ENCODE measurements around the gene GSTM3.
A peak's percentile ranks its signal among the peaks of the same experiment; 100 is the strongest.
"Not testable (repeated sequence)": the region's sequence is repeated elsewhere in the genome, so short reads cannot be mapped to it uniquely, and the experiment has no call there.

GSTM3 gene

DNA sequence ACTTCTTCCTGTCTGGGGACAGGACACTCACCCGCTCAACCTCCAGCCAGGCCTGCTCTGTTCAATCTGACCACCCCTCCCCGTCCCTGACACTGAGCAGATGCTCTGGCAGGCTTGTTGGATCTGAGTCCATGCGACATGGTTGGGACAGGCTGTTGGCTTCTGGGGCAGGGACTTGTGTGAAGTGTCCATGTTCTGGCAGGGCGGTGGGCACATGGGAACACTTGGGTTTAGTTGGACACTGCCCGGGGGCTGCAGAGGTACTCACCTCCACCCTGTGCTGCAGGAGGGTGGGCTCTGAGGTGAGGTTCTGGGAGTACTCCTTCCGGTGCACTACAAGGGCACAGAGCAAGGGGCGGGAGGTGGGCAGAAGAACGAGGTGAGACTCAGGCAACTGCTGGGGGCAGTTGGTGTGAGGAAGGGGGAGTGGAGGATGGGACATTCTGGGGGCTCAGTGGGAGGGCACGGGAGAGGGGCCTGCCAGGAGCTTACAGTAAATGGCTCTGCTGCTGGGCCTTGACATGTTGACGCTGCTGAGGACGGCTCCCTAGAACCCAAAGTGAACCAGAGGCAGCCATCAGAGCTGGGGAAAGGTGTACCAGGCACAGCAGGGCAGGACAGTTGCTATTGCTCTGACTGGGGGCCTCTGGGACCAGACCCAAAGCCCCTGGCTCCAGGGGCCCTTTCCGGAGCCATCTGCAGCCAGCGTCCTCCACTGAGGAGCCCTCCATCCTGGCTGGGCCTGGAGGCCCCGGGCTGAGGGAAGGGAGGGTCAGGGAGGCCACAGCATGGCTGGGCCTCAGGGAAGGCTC is 20.6 kb upstream of the GSTM3 start:
- DNase-seq: peak; percentile 2 to 13

DNA sequence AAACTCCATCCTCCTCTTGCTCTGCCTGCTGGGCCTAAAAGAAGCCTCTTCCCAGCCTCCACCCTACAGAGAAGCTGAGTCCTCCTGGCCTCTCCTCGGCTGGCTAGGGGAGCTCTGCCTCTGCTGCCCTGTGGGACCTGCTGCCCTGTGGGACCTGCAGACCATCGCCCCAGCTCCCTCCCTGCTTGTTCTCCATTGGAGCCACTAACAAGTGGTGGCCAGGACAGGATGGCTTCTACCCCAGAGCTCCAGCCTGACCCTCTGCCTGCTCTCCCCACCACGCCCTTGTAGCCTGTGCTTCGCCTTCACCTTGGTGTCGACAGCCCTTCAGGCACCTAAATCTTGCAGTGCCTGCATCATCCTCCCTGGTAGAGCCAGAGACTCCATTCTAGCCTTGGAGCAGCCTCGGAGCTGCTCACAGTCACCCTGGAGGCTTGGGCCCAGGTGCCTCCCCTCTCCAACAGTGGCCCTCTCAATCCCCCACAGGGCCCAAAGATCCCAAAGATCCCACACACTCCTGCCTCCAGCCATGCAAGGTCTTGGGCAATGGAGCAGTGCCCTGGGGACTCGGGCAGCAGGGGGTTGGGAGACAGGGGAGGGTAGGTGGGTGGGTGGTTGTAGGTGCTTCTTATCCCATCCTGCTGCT is 19.9 kb upstream of the GSTM3 start:
- no peak for DNase-seq

DNA sequence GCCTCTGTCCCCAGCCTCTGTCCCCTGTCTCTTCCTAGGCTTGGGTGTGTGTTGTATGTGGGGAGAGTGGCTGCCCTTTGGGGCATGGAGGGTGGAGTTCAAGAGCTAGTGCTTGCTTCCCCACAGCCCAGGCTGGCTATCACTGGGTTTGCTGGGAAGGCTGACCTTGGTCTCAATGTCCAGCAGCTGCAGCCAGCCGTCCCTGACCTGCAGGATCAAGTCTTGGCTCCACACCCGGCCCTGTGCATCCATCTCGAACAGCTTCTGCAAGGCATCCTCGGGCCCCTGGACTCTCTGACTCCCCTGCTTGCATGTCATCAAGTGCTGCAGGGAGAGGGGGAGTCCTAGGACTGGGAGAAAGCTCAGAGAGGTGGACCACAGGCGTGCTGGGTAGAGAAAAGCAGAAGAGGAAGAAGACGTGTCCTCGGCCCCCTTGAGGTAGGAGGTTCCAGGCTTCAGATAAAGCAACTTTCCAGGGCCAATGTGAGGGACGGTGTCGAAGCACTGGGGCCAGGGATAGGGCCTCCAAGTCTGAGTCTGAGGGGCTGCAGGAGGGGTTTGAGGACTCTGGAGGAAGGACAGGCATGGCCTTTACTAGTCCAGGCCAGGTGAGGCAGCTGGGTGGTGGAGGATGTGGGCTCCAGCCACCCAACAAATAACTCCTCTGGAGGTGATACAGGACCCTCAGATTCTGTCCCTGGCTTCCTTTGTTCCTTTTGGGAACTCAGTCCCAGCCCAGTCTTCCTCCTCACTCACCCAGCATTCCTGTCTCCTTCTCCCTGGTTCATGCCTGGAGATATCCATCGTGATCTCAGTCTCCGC is 18.9 kb upstream of the GSTM3 start:
- no peak for DNase-seq

DNA sequence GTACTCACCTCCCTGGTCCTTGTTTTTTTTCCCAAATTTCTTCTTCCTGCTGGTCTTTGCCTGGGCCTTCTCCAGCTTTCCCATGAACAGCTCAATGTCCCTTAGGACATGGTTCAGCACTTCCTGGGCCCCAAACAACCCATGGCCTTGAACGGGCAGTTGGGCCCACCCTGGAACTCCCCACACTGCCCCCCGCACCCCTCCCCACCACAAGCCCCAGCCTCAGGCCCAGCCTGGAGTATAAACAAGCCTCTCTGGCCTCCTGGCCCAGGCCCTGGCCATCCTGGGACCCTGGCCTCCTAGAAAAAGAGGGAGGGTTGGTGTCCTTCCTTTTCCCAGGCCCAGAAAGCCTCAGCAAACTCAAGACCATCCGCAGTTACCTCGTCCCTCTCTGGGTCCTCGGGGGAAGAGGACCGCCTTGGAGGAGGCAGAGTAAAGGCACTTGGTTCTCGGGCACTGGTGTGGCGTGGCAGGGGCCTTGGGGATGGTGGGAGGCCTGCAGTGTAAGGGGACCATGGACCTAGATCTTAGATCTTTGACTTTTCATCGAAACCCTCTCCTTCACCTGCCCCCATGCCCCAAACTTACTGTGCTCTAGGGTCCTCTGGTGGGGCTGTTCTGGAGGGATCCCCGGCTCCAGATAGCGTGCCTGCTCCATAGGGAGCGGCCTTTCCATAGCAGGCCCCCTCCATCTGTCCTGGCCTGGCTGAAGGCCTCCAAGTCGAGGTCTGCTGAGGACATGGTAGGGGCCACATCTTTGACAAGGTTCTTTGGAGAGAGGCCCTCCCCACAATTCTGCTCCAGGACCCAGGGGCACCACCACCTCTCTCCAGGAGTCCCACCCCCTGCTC is 17.3 kb upstream of the GSTM3 start:
- no peak for DNase-seq

DNA sequence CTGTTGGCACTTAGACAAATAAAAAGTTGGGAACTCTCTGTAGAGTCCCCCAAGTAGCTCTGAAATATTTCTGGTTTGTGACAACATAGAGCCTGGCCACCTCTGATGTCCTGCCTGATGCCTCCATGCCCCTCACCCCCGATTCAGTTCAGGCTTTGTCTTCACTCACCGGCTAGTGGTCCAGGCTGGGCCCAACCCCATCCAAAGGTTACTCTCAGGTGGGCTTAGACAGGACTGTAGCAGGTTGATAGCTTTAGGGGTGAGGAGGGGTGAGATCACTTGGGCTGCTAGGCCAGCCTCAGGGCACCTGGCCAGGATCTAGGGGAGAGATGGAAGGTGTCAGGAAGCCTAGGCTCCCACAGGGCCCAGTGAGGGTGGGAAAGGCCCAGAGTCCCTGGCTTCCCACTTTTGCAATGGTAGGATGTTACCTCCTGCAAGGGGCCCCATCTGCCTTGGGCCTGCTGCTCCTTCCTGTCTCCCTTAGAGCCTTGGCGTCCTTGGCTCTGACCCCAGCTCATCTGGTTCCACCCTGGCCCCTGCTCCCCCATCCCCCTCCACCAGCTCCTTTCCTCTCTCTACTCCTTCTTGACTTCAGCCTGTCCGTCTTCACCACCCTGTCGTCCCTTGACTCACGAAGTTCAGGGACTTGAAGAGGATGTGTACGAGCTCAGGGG is 16.1 kb upstream of the GSTM3 start:
- no peak for DNase-seq

DNA sequence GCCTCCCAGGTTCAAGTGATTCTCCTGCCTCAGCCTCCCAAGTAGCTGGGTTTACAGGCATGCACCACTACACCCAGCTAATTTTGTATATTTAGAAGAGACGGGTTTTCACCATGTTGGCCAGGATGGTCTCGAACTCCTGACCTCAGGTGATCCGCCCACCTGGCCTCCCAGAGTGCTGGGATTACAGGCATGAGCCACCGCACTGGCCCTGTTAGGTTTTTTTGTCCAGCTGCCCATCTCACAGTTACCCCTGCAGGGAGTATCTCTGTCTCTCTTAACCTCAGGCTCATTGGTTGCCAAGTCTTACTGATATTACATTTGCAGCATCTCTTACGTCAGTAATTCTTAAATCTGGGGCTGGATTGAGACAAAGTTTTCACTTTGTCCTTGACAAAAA is 15.5 kb upstream of the GSTM3 start:
- not testable (repeated sequence) for DNase-seq

DNA sequence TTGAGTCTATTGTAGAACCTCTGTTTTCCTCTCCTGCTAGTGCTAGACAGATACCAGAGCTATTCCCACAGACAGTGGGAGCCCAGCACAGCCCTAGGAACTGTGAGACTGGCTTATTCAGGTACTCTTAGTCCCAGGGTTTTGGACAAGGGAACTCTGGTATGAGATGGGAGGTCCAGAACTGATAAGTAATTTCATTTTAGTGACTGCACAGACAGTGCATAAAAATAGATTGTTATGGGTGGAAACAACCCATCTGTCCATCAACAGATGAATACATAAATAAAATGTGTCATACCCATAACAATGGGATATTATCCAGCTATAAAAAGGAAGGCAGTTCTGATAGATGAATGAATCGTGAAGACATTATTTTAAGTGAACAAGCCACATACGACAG is 13.9 kb upstream of the GSTM3 start:
- DNase-seq: no peak

DNA sequence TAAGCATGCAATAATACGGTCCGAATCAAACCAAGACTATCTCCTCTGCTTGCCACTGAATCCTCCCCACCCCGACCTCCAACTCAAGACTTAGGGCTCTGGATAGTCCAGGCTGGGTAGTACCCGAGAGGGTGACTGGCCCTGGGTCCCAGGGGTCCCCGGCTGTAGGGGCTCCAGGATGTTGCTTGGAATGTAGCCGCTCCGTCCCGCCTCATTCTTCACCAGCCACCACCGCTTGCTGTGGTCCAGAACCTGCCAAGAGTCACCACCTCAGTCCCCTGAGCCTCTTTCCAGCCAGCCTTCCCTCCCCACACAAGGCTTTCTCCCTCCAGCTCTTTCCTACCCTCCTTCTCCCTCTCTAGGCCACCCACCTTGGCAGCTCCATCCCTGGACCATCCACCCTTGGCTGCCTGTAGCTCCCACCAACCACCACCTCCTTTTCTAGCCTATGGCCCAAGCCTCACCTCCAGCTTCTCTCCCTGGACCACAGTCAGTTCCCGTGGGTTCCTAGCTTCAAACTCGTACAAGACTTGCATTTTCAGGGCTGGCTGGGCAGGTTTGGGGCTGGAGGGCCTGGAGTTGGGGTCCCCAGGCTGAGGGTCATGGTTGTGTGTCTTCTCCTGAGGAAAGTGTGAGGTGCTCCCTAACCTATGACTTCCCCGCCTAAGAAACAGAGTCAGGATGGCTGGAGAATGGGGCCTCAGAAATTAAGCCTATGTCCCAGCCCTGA is 10.9 kb upstream of the GSTM3 start:
- DNase-seq: no peak

DNA sequence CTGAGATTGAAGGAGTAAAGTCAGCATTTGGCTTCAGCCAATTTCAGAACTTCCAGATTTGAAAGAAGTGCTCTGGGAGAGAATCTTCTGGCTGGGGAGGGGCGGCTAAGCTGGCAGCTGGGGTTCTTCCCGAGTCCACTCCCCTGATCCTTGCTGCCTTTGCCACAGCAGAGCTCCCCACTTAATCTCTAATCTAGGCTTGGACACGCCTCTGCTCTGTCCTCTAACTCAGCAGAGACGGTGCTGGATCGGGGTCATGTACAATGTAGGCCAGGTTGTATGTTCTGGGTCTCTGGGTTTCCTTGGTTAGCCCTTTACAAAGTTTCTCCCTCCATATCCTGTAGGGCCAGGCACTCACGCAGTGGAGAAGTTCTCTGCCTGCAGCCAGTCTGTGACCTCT is 10.1 kb upstream of the GSTM3 start:
- no peak for DNase-seq

DNA sequence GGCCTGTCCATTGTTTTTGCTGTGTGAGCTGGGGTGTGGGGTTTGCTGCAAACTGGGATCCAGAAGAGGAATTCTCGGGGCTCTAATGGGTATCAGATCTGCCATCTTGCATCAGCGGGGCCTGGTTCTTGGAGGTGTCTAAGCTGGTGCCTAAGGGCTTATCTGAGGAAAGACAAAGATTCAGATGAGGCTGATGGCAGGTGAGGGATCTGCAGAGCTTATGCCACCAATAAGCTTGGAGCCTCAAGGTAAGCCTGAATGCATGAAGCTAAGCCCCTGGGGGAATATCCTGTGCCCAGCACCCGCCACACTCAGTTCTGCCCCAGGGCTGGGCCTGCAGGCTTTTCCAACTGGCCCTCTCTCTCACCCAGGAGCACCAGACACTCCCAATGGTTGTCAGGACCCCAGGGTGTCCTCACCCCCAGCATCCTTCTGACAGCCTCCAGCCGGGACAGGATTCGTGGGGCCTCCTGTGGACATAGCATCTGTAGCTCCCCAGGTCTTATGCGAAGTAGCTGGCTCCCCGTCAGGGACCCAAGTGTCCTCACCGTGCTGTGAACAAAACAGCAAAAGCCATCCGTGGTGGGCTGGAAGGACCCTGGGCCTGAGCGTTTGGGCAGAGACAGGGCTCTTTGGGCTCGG is 9.5 kb upstream of the GSTM3 start:
- DNase-seq: no peak

DNA sequence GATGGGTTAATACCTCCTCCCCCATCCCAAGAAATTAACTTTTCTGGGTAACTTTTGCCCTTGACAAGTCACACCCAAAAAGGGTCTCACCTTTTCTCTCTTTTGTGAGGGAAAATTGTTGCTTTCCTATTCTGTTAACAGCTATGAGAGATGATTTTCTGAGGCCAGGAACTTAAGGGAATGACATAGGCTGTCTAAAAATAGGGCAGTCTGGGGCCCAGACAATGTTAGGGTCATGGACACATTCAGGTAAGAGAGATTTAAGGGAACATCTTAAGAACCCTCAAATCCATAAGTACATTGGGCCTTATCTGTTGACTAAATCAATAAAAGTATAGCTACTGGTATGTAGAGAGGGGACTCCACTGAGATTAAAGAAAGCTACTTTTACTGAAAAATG is 8.4 kb upstream of the GSTM3 start:
- no peak for DNase-seq

DNA sequence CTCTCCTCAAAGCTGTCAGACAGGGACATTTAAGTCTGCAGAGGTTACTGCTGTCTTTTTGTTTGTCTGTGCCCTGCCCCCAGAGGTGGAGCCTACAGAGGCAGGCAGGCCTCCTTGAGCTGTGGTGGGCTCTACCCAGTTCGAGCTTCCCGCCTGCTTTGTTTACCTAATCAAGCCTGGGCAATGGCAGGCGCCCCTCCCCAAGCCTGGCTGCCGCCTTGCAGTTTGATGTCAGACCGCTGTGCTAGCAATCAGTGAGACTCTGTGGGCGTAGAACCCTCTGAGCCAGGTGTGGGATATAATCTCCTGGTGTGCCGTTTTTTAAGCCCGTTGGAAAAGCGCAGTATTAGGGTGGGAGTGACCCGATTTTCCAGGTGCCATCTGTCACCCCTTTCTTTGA is 7.5 kb upstream of the GSTM3 start:
- not testable (repeated sequence) for DNase-seq

DNA sequence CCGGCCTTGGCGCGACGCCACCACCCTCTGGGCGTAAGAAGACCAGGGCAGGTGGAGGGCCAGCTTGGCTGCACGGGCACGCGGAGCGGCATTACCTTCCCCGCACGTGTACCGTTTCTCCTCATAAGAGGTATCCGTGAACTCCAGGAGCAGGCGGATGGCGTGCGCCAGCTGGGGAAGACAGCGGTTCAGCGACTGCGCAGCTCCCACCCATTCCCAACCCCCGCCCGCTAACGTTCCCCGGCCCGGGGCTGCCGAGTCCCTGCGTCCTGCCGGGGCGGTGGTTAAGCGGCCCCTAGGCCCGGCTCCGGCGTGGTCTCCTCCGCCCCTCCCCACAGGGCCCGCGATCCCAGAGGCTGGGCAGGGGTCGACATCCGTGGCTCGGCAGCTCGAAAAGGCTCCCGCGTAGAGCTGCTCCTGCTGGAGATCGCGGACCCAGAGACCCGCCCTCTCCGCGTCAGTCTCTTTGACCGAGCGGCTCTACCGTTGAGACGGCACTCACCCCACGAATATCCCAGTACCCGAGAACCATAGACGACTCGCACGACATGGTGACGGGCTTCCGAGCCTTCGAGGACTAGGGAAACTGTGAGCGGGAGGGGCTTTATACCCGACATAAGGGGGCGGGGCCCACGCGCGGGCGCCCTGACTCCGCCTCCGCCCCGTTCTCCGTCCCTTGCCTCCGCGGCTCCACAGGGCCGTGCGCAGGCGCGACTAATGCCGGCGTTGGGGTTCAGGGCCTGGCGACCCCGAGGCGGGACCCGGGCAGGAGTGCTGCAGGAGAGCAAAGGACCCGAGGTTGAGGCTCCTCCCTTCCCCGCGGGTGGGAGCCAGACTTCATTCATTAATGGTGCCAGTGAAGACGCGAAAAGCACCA is 862 bp downstream of the GSTM3 start:
- peak in 1 of 2 experiments; percentile 52 for DNase-seq

DNA sequence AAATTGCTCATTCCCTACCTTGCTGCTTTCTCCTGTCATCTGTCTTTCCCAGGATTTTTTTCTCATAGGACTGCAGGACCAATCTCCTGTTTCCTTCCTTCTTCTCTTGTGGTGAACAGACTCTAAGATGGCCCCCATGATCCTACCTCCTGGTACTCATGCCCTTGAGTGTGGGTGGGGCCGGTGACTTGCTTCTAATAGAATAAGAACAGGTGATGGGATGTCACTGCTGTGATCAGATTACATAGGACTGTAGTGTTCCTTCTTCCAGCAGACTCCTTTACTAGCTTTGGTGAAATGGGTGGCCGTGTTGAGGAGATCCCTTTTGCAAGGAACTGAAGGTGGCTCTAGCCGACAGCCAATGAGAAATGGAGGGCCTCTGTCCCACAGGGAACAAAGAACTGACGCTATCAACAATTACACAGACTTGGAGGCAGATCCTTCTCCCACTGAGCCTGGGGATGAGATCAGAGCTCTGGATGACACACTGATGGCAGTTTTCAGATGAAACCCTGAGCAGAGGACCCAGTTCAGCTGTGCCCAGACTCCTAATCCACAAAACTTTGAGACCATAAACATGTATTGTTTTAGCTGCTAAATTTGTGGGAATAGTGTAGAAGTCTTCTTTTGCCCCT is 7.5 kb downstream of the GSTM3 start:
- no peak for DNase-seq

DNA sequence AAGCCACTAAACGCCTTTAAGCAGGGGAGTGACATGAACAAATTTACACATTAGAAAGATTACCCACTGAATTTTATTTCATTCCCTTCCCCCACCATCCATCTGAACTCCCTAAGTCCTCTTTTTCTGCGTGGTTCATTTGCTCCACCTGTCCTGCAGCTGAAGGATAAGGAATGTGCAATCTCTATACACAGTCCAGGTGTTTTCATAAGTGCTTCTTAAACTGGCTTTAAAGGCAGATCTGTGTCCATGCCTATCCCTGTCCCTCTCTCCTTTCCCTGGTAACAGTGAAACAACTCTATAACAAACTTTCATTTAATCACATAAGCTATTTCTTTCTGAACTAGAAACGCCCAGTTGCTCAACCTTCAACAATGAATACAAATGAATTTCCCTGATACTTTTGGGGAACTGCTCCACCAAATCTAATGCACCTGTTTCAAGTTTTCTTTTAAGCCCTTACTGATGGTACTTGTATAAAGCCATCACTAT is 8.4 kb downstream of the GSTM3 start:
- DNase-seq: no peak

DNA sequence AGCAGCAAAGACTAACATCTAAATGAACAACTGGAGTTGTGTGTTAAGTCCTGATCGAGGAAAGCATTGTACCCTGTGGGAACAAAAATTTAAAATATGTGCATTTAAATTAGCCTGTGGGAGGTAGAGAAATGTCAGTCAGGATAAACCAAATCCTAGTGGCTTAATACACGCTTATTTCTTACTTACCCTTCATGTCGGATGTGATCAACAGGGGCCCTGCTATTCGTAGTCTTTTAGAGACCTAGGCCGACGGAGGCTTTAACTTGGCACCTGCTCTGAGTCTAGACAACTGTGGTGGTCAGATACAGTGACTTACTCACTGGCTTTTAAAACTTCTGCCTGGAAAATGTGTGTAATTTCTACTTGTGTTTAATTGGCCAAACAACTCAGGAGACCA is 10.2 kb downstream of the GSTM3 start:
- no peak for DNase-seq

DNA sequence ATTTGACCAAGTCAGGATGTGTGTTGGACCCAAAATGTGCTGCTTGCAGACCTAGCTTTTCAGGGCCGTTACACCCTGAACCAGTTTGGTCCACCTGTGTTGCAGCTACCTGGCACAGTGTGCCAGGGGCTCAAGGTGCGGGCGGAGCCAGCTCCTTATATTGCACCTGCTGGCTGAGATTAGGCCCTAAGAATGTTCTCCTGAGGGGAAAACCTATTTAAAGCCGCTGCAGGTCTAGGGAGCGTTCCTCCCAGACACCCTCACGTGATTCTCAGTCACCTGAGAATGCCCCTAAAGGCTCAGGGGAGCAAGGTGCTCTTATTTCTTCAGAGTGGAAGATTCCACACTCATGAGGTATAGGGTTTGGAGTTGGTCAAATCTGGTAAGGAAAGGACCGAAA is 12.0 kb downstream of the GSTM3 start:
- DNase-seq: no peak

DNA sequence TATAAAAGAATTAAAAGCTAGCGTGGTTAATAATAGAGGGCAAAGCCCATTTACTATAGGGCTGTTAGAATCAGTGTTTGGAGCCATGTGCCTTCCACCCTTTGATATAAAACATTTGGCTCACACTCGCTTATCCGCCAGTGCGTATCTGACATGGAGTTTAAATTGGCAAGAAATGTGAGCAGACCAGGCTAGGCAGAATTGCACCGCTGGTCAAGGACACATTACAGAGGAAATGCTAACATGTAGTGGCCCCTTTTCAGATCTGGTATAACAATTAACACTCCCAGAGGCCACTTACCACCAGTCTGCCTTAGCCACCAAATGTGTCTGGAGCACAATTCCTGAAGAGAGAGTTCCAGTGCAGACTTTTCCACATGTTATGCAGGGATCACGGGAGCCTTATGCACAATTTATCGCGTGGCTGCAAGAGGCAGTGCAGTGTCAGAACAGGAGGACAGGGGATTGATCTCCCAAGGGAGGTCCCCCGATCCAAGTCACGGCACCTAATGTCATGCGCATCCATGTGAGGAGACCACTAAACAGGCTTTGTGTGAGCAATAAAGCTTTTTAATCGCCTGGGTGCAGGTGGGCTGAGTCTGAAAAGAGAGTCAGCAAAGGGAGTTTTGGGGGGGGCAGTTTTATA is 14.0 kb downstream of the GSTM3 start:
- no peak for DNase-seq

DNA sequence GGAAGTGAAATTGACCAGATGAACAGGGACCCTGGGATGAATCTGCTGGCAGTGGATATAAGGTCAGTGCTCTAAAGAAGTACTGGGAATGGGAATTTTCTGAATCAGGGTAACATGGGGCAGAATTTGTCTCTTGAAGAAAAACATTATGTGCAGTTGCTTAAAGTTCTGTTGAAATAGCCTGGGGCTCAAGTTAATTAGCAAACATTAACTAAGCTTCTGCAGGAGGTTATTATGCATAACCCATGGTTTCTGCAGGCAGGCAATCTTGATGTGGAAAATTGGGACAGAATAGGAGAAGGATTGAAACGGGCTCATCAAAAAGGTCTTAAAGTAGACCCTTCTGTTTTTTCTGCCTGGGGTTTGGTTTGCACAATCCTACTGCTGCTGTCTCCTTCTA is 14.8 kb downstream of the GSTM3 start:
- DNase-seq: no peak
